HG03439 (cell line): Measurements from ENCODE around the gene KDM4B.

ENCODE experiments used
- ATAC-seq: cut with Tn5 transposase; IDR thresholded peaks from one replicate; pipeline ENCODE4 v1.9.1; 2021; ENCODE audit warnings: mild to moderate bottlenecking, moderate library complexity; ENCODE audit not compliant: unreplicated experiment

The KDM4B gene

DNA sequence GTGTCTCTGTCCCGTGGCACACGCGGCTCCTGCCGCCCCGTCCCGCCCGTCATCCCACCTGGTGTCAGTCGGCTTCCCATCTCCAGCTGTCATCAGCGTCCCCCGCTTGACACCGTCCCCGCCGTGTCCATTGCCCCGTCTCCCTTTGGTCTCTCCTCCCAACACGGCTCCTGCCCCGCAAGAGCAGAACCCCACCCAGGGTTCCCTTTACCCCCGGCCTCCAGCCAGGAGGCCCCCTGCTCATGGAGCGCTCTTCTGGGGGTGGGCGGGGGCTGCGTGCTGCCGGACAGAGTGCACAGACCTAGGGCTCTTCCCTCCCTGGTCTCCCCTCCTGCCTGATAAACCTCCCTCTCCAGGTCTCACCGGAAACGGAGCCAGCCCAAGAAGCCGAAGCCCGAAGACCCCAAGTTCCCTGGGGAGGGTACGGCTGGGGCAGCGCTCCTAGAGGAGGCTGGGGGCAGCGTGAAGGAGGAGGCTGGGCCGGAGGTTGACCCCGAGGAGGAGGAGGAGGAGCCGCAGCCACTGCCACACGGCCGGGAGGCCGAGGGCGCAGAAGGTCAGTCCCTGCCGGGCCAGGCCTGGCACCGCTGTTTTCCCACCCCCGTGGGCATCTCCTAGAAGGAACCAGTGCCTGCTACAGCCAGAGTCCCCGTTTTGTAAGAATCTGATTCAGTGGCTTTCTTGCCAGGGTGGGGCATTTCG is 150.5 kb downstream of the KDM4B start:
- no peak for ATAC-seq

DNA sequence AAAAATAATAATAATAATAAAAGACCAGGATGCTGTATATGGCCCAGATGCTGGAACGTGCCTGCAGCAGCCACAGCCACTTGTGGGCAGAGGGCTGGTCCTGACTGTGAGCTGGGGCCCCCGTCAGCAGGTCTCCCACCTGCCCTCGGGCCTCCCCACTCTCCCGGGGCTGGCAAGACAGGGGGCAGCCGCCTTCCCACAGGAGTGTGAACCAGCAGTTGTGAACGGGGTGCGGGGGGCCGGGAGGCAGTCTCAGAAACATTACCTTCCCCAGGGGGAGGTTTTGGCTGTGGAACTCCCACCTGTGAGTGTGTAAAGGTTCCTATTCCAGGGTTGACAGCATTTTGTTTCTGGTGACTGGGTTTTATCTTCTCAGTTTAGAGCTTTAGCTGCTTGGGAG is 151.4 kb downstream of the KDM4B start:
- ATAC-seq: no peak

DNA sequence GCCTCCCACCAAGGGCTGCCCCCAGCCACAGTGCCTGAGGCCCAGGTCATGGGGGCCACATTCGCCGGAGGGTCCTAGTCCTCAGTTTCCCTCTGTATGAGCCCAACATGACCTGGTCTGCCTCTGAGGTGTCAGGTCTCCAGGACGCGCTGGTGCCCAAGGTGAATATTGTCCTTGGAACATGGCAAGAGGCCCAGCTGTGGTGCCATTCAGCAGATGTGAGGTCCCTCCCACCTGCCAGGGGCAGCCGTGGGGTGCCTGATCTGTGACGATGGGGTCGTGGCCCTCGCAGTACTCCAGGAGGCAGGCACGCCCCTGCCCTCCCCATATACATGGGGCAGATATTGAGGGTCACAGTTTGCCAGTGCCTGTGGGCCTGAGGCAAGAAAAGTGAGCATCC is 151.9 kb downstream of the KDM4B start:
- no peak for ATAC-seq

DNA sequence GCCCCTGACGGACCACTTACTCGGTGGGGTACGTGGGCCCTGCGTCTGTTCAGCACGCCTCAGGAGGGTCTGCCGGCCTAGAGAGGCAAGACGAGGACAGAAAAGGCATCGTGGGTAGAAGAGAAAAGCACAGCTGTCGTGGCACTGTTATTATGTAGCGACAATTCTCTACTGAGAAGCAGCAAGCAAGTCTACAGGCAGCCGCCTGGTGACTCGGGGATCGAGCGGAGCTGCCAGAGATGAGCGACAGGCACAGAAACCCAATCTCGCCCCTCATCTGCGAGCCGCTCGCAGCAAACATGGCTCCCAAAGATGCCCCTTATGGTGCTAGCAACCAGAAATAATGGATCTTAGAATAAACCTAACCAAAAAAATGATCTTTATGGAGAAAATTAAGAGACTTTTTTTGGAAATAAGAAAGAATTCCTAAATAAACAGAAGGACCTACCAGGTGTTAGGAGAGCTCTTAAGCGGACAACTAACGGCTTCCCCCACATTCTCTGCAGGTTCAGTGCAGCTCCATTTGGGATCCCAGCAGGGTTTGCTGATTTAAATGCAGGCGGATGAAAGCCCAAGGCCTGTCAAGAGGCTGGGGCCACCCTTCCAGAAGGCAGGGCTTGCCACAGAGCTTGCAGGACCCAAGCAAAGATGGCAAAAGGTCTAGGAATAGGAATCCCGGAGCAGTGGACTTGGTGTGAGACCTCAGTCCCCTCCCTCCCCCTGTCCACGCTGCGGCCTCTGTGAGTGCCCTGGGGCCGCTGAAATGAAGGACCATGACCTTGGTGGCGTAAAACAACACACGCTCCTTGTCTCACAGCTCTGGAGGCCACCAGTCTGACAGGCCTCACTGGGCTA is 152.6 kb downstream of the KDM4B start:
- no peak for ATAC-seq

DNA sequence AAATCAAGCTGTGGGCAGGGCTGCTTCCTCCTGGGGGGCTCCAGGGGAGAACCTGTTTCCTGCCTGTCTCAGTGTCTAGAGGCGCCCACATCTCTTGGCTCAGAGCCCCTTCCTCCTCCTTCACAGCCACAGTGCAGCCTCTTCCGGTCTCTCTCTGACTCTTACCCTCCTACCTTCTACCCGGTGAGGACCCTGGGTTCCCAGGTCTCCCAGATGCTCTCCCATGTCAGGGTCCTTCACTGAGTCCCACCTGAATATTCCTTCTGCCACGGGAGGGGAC is 153.1 kb downstream of the KDM4B start:
- no peak for ATAC-seq

DNA sequence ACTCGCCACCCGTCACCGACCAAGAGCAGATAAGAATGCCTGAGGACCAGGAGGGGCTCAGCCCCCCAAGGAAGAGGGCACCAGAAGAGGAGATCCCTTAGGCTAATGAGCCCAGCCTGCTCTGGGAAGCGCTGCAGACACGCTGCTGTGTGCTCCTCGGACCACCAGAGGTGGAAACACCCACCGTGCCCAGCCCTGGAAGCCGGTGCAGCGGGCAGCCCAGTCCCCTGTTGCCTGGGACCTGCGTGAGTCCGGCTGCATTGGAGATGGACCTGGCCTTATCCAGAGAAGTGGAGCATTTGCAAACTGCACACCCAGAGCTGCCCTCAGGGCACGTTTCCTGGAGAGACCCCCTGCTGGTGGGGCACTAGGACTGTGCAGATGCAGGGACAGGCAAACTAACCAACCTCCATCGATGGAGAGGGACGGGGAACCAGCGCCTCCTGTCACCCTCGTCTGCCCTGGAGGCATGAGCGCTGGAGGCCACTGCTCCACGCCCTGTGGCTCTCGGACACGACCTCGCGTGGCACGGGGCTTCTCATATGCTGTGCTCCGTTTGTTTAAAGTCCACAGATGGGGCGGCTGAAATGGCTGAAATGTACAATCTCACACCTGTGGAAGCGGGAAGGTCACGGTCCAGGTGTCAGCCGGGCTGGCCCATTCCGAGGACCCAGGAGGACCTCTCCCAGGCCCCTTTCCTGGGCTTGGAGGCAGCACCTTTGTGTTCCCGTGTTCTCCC is 153.9 kb downstream of the KDM4B start:
- ATAC-seq: no peak

DNA sequence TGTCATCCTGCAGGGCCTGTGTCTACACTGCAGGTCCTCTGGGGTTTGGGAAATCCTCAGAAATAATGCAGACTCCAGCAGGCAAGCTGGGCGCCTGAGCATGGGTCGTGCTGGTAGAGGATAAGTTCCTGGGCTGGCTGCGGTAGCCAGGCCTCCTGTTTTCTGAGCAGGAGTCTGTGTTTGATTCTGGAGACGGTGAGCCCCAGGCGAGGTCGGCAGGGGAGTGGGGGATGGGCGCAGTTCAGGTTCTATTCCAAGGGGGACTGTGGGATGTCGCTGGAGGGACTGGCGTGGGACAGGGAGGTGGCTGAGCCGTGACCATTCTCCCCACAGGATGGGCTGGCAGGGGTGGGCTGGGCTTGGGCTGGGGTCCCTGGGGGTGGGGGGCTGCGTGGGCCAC is 154.7 kb downstream of the KDM4B start:
- no peak for ATAC-seq

DNA sequence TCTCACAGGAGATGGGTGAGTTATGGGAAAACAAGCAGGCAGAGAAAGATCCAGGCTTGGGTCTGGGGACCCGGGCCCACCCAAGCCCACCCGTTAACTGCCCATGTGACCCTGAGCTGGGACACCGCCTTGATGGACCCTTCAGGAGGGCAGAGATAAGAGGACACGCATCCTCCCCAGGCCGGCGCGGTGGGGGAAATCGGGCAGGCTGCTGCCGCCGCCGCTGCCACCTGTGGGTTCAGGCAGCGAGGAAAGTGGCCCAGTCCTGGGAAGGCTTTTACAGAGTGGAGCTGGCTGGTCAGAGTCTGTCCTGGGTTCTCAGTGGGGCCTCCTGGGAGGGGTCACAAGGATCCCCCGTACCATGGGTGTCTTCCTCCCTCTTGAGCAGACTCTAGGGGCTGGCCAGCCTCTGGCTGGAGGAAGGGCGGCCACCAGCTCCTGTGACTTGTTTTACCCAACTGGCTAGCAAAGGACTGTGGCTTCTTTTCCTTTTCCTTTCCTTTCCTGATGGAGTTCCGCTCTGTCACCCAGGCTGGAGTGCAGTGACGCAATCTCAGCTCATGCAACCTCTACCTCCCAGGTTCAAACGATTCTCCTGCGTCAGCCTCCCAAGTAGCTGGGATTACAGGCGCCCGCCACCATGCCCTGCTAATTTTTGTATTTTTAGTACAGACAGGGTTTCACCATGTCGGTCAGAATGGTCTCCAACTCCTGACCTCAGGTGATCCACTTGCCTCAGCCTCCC is 155.4 kb downstream of the KDM4B start:
- no peak for ATAC-seq

DNA sequence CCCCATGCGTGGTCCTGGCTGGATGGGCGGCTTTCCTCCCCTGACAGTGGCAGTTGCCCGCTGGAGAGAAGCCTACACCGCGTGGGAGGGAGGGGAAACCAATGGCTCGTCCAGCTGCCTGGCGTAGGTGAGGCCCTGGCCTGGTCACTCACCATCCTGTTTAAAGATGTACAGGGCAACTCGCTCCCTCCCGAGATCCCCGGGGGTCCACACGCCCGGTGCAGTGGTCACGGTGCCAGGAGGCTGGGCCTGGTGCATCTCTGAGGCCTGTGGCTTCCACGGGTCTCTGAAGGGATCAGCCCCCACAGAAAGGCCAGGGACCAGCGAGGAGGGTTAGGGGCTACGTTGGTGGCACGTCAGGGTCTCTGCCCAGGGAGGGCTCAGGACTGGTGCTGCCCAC is 156.5 kb downstream of the KDM4B start:
- ATAC-seq: no peak

DNA sequence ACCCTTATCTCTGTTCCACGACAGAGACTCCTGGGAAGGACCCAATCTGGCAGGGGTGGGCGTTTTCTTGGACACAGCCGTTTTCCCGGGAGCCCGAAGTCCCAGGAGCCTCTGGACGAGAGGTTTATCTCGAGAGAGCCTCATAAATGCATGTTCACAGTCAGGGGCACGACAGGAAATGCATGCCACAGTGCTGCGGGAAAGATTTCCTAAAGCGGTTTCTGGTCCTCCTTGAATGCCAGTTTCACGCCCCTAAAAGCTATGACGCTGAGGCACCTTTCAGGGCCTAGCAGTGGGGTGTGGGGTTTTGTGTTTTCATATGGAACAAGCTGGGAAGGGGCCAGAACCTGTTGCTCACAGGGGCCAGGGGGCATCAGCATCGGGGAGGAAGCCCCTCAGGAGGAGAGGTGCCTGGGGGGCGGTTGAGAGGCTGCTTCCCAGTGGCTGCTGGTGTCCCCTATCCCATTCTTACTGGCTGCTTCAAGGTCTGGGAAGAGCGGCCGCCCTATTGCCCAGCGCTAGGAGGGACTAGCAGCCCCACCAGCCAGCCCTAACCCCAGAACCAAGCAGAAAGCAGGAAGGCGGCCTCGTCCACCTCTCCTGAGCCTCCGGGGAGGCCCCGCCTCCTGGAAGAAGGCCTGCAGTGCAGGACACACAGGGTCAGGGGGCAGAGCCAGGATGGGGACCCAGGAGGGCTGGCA is 157.0 kb downstream of the KDM4B start:
- no peak for ATAC-seq

DNA sequence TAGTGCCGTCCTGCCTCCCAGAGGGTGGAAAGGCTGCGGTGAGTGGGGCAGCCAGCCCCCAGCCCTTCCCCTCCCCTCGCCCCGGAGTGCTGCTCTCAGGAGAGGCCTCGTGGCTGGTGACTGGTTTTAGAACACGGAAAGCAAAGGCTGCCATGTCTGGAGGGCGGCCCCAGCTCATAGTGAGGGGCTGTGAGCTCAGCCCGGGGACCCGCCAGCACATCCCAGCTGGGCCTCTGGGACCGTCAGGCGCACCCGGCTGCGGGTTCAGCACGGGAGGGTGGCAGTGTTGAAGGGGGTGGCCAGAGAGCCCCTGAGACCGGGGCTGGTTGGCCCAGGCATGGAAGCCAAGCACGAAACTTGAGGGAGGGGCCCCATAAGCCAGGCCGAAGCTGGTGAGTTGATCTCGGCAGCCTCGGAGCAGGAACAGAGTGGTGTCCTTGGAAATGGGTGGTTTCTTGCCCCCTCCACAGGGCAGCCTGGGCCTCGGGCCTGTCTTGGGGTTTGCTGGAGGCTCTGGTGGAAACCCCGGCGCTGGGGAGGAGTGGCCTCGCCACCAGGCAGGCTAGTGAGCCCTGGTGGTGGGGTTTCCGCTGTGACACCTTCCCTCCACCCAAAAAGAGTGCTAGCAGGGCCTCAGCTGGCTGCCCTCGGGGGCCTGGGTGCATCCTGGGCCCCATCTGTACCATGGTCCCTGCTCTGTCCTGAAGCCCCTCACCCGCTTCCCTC is 157.7 kb downstream of the KDM4B start:
- ATAC-seq: no peak

DNA sequence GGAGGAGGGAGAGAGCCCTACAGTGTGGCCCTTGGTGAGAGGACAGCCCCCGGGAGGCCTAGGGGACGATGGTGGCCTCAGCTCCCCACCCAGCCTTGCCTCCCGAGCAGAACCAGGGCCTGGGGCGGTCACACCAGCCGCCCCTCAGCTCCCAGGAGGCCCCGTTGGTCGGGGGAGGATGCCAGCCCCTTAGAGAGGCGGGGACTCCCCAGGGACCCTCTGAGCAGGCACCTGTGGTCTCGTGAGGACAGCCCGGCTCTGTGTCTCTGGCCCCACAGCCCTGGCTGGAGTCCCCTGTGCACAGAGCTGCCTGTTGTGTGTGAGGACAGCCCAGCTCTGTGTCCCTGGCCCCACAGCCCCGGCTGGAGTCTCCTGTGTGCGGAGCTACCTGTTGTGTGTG is 158.8 kb downstream of the KDM4B start:
- ATAC-seq: no peak

GRCh38 chr19:5128251-5128935 is 159.5 kb downstream of the KDM4B start:
- no peak for ATAC-seq

- no peak for ATAC-seq
These were observed 160.1 kb downstream of the KDM4B start for GRCh38 chr19:5128936-5129389.

DNA sequence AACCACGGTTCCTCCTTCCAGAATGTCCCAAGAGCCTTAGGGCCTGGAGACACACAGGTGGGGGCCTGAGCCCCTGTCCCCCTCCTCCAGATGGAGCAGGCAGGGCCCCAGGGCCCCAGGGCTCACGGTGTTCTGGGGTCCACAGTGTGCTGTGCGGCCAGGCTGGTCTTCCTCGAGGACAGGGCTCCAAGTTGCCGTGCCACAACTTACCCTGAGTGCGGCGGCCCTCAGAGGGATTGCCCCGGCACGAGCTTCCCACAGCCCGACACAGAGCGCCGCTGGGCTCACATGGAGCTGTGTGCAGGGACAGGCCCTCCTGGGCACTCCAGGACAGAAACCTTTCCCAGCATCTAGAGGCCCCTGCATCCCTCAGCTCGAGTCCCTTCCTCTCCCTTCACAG is 160.8 kb downstream of the KDM4B start:
- ATAC-seq: no peak

DNA sequence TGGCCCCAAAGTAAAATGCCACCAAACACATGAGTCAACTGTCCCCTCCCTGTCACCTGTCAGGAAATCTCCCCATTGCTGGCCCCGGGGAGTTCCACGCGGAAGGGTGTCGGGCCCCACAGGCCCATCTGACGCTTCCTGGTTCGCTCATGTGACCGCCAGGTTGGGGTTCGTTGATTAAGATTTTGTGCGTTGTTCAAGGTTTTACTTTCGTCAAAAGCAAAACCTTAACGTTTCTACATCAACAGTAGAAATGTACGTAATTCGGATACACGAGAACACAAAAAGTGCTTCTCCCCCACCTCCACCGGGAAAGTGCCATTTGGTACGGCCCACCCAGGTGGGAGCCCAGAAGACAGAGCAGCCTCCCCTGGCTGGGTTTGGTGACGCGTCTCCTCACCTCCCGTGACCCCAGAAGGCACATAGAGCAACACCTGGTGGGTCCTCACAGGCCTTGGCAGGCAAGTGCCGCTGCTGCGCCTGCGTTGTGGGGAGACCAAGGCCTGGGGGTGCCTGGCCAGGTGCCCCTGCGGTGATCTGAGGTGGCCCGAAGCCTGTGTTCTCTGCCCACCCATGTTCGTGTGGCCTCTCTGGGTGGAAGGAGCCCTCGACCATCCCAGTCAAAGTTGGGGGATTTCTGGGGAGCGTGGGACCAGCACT is 161.6 kb downstream of the KDM4B start:
- ATAC-seq: peak; percentile 36

DNA sequence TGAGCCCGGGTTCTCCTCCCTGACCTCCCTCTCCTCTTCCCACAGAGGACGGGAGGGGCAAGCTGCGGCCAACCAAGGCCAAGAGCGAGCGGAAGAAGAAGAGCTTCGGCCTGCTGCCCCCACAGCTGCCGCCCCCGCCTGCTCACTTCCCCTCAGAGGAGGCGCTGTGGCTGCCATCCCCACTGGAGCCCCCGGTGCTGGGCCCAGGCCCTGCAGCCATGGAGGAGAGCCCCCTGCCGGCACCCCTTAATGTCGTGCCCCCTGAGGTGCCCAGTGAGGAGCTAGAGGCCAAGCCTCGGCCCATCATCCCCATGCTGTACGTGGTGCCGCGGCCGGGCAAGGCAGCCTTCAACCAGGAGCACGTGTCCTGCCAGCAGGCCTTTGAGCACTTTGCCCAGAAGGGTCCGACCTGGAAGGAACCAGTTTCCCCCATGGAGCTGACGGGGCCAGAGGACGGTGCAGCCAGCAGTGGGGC is 162.2 kb downstream of the KDM4B start:
- ATAC-seq: peak; percentile 30

GRCh38 chr19:5131506-5132205 is 162.7 kb downstream of the KDM4B start:
- ATAC-seq: no peak
